Uterus (tissue), 2 donors: ENCODE data around the gene ZBTB7C.

Source experiments
- POLR2A ChIP-seq, 2 donors: fragments of 450-650 bp; IDR thresholded peaks; one replicate each; pipeline ENCODE4 v1.6.1; 2016; ENCODE audit warnings: antibody characterized with exemption in 2 of 2, mild to moderate bottlenecking in 1 of 2, moderate library complexity in 1 of 2
- TF ChIP-seq, protein P1 (sequence below), 4 experiments: fragments of 200-600 bp in 2 of 4; fragments of 450-650 bp in 2 of 4; sonication (generic) in 2 of 4; IDR thresholded peaks; one replicate each; pipeline ENCODE4 v1.5.1; 2016 to 2019; ENCODE audit warnings: antibody characterized with exemption in 4 of 4, mild to moderate bottlenecking in 2 of 4, moderate library complexity in 1 of 4

- TF ChIP-seq, protein P1, sequence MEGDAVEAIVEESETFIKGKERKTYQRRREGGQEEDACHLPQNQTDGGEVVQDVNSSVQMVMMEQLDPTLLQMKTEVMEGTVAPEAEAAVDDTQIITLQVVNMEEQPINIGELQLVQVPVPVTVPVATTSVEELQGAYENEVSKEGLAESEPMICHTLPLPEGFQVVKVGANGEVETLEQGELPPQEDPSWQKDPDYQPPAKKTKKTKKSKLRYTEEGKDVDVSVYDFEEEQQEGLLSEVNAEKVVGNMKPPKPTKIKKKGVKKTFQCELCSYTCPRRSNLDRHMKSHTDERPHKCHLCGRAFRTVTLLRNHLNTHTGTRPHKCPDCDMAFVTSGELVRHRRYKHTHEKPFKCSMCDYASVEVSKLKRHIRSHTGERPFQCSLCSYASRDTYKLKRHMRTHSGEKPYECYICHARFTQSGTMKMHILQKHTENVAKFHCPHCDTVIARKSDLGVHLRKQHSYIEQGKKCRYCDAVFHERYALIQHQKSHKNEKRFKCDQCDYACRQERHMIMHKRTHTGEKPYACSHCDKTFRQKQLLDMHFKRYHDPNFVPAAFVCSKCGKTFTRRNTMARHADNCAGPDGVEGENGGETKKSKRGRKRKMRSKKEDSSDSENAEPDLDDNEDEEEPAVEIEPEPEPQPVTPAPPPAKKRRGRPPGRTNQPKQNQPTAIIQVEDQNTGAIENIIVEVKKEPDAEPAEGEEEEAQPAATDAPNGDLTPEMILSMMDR (IDR thresholded peaks at IDR 0.05): no peak
- no peak for TF ChIP-seq POLR2A (IDR thresholded peaks at IDR 0.05)
These were observed 34.6 kb downstream of the ZBTB7C start for GRCh38 chr18:48374423-48375149.
